Muscle layer of duodenum (tissue), 2 donors: Measurements from ENCODE around the gene ZNF492.
"Not testable (repeated sequence)": the region's sequence is repeated elsewhere in the genome, so short reads cannot be mapped to it uniquely, and the experiment has no call there.

Source experiments
- H3K27ac ChIP-seq: one replicate; pipeline ENCODE4 v1.7.0; 2013; ENCODE audit warnings: mild to moderate bottlenecking, low read length
- H3K27me3 ChIP-seq: one replicate; pipeline ENCODE4 v1.7.0; 2013; ENCODE audit warnings: low read depth, mild to moderate bottlenecking, control low read depth, low read length
- H3K36me3 ChIP-seq, 2 donors: one replicate each; pipeline ENCODE4 v1.7.0; 2013; ENCODE audit warnings: low read length in 2 of 2, control low read depth in 1 of 2, mild to moderate bottlenecking in 1 of 2; ENCODE audit not compliant: insufficient read depth in 2 of 2, control insufficient read depth in 1 of 2
- H3K4me1 ChIP-seq, 2 donors: one replicate each; pipeline ENCODE4 v1.7.0; 2013; ENCODE audit warnings: low read length in 2 of 2, mild to moderate bottlenecking in 2 of 2, control low read depth in 1 of 2, moderate library complexity in 1 of 2; ENCODE audit not compliant: insufficient read depth in 2 of 2, control insufficient read depth in 1 of 2
- H3K4me3 ChIP-seq, 2 donors: one replicate each; pipeline ENCODE4 v1.7.0; 2013; ENCODE audit warnings: low read length in 2 of 2, low read depth in 1 of 2, mild to moderate bottlenecking in 1 of 2
- H3K9me3 ChIP-seq, 2 donors: one replicate each; pipeline ENCODE4 v1.7.0; 2013; ENCODE audit warnings: low read length in 2 of 2, control low read depth in 1 of 2, mild to moderate bottlenecking in 1 of 2; ENCODE audit not compliant: control insufficient read depth in 1 of 2
- donor health status: healthy.

The ZNF492 gene

GRCh38 chr19:22633706-22634449 is at the start of gene ZNF492:
Gene ZNF492 (plus strand): TSS chr19:22634324. CDS start chr19:22653400, 19,076 bp downstream.
- H3K4me1 ChIP-seq, H3K36me3 ChIP-seq, H3K27me3 ChIP-seq, H3K9me3 ChIP-seq, H3K27ac ChIP-seq: not testable (repeated sequence)
- H3K4me3 ChIP-seq: peak within 1 kb of the TSS; percentile 30 to 80

- Histone ChIP-seq H3K36me3 (no peaks in the 10 kb centered on the region), H3K9me3 (peaks cover 0 to 7% of the 10 kb centered on the region in 2 donors), H3K4me1 (no peaks in the 10 kb centered on the region), H3K4me3 (no peak overlapping the region), H3K27ac (no peak overlapping the region), H3K27me3 (no peaks in the 10 kb centered on the region)
These were observed 38.7 kb upstream of the ZNF492 start for GRCh38 chr19:22595422-22595821.

GRCh38 chr19:22595918-22596341 is 38.2 kb upstream of the ZNF492 start:
- H3K36me3 ChIP-seq: no peaks in the 10 kb centered on the region
- peak overlapping the region in 1 of 2 donors; percentile 20 for H3K4me3 ChIP-seq
- peaks cover 0 to 9% of the 10 kb centered on the region in 2 donors for H3K9me3 ChIP-seq
- H3K4me1 ChIP-seq: no peaks in the 10 kb centered on the region
- no peak overlapping the region for H3K27ac ChIP-seq
- no peaks in the 10 kb centered on the region for H3K27me3 ChIP-seq

GRCh38 chr19:22600690-22601648 is 33.2 kb upstream of the ZNF492 start:
- Histone ChIP-seq H3K9me3 (peaks cover 0 to 8% of the 10 kb centered on the region in 2 donors), H3K36me3 (no peaks in the 10 kb centered on the region), H3K27ac (no peak overlapping the region), H3K27me3 (no peaks in the 10 kb centered on the region), H3K4me1 (no peaks in the 10 kb centered on the region), H3K4me3 (no peak overlapping the region)

GRCh38 chr19:22601906-22602630 is 32.1 kb upstream of the ZNF492 start:
- no peaks in the 10 kb centered on the region for H3K27me3 ChIP-seq
- peaks cover 0 to 6% of the 10 kb centered on the region in 2 donors for H3K9me3 ChIP-seq
- H3K27ac ChIP-seq: no peak overlapping the region
- H3K4me1 ChIP-seq: no peaks in the 10 kb centered on the region
- no peaks in the 10 kb centered on the region for H3K36me3 ChIP-seq
- H3K4me3 ChIP-seq: no peak overlapping the region

- no peak overlapping the region for H3K4me3 ChIP-seq
- no peaks in the 10 kb centered on the region for H3K4me1 ChIP-seq
- no peaks in the 10 kb centered on the region for H3K36me3 ChIP-seq
- H3K27me3 ChIP-seq: no peaks in the 10 kb centered on the region
- peaks cover 0 to 6% of the 10 kb centered on the region in 2 donors for H3K9me3 ChIP-seq
- no peak overlapping the region for H3K27ac ChIP-seq
These were observed 31.4 kb upstream of the ZNF492 start for GRCh38 chr19:22602631-22603272.

- H3K36me3 ChIP-seq: no peaks in the 10 kb centered on the region
- H3K27ac ChIP-seq: no peak overlapping the region
- no peaks in the 10 kb centered on the region for H3K4me1 ChIP-seq
- H3K27me3 ChIP-seq: no peaks in the 10 kb centered on the region
- no peak overlapping the region for H3K4me3 ChIP-seq
- peaks cover 0 to 6% of the 10 kb centered on the region in 2 donors for H3K9me3 ChIP-seq
These were observed 30.3 kb upstream of the ZNF492 start for GRCh38 chr19:22603518-22604440.

- no peaks in the 10 kb centered on the region for H3K27me3 ChIP-seq
- H3K9me3 ChIP-seq: peaks cover 0 to 6% of the 10 kb centered on the region in 2 donors
- H3K4me1 ChIP-seq: no peaks in the 10 kb centered on the region
- H3K4me3 ChIP-seq: no peak overlapping the region
- H3K36me3 ChIP-seq: no peaks in the 10 kb centered on the region
- H3K27ac ChIP-seq: no peak overlapping the region
These were observed 29.4 kb upstream of the ZNF492 start for GRCh38 chr19:22604571-22605274.

- Histone ChIP-seq H3K9me3 (peaks cover 0 to under 1% of the 10 kb centered on the region in 2 donors), H3K36me3 (no peaks in the 10 kb centered on the region), H3K27me3 (no peaks in the 10 kb centered on the region), H3K4me1 (no peaks in the 10 kb centered on the region), H3K27ac (no peak overlapping the region), H3K4me3 (no peak overlapping the region)
These were observed 28.6 kb upstream of the ZNF492 start for GRCh38 chr19:22605275-22606211.
